ENCODE results near the gene KLF5. TPM values are rescaled to one million over a fixed set of nuclear protein-coding genes. Genes with fewer than 3 reads are reported as not detected.

Gene KLF5
- total RNA-seq, 1 experiment from 2014 or later: 59.2 TPM

GRCh38 chr13:73039201-73040108 is 19.4 kb upstream of the KLF5 start:
- POLR2A ChIA-PET: no interaction called here
- no peak overlapping the region for H3K4me2 ChIP-seq (ENCODE audit: low read length)
- H3K27ac ChIP-seq (ENCODE audit: low read depth, low read length): no peak overlapping the region

More at GRCh38 chr13:73039201-73040108, 19.4 kb upstream of the KLF5 start:
- no peaks in the 10 kb centered on the region for H3K27me3 ChIP-seq (ENCODE audit: insufficient read depth, low read length)
- no peak for TF ChIP-seq ZNF274 (IDR thresholded peaks at IDR 0.05; ENCODE audit: low read depth, low read length)
- TF ChIP-seq SRF (IDR thresholded peaks at IDR 0.05; ENCODE audit: low read depth): no peak
- TF ChIP-seq CTCF (IDR thresholded peaks at IDR 0.05 in 2 of 3, conservative IDR thresholded peaks at IDR 0.05 in 1 of 3; ENCODE audit: borderline replicate concordance in 1 of 3, insufficient read depth in 1 of 3, low read depth in 2 of 3, low read length in 2 of 3): peak in 2 of 3 experiments; percentile 15 to 25; a peak in 3 of 6 replicates
- TF ChIP-seq YY1 (IDR thresholded peaks at IDR 0.05; ENCODE audit: extremely low read depth, insufficient replicate concordance, low read depth, low read length): no peak
- no peak for TF ChIP-seq SP1 (IDR thresholded peaks at IDR 0.05; ENCODE audit: low read depth)
- no peak for TF ChIP-seq SIN3A (IDR thresholded peaks at IDR 0.05; ENCODE audit: low read depth)
- peak; percentile 65 for ATAC-seq
- BruUV-seq (replicated peaks): no TSS peak
- no peaks in the 10 kb centered on the region for H3K79me2 ChIP-seq (ENCODE audit: insufficient read depth, low read length)
- H2AFZ ChIP-seq (ENCODE audit: low read depth, low read length, poor library complexity, severe bottlenecking): no peak overlapping the region
- DNase-seq (ENCODE audit: low read depth, low spot score): no peak
- ChIA-PET RAD21 (ENCODE audit: low non-redundant PET in 1 of 2, low total read pairs in 2 of 2, uncharacterized antibody in 2 of 2, unreplicated experiment in 2 of 2) (no interaction called here), CTCF (no interaction called here)
- H3K9me3 ChIP-seq (ENCODE audit: control insufficient read depth in 1 of 2, insufficient read depth in 1 of 2, low read depth in 1 of 2, low read length in 2 of 2): no peaks in the 10 kb centered on the region
- no peaks in the 10 kb centered on the region for H3K4me1 ChIP-seq (ENCODE audit: control insufficient read depth in 1 of 2, insufficient read depth in 2 of 2, low read length in 2 of 2)
- H4K20me1 ChIP-seq (ENCODE audit: insufficient read depth): no peaks in the 10 kb centered on the region
- H3K4me3 ChIP-seq (replicated peaks in 1 of 2; ENCODE audit: low read depth in 1 of 2, low read length in 2 of 2): no peak overlapping the region
- H3K9me2 ChIP-seq (ENCODE audit: insufficient read depth): no peaks in the 10 kb centered on the region
- no peaks in the 10 kb centered on the region for H3K36me3 ChIP-seq (ENCODE audit: control insufficient read depth in 1 of 2, insufficient read depth in 2 of 2, low read length in 2 of 2)
- no peak overlapping the region for H3K9ac ChIP-seq (ENCODE audit: low read length)
- intact Hi-C loops (cut with micrococcal nuclease): no loop called here

Data from HCT116 (cell line).